Measurements from ENCODE around the gene USP15.

Gene USP15

DNA sequence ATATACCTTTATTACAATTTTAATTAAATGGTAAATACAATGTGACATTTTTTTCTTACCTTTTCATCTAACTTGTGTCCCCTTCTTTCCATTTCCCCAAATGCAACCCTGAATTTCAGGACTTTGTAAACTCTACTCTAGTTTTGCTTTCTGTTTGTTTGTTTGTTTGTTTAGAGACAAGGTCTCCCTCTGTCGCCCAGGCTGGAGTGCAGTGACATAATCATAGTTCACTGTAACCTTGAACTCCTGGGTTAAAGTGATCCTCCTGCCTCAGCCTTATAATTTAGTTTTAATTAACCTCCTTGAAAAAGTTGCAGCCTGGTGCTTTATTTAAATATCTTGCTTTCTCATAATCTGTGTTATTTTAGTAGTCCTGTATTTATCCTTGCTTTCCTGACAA is 147.4 kb downstream of the USP15 start:
- Histone ChIP-seq H3K4me1 (no peaks in the 10 kb centered on the region), H3K4me3 (ENCODE audit: low read depth, low read length) (no peak overlapping the region), H3K36me3 (peaks cover 12% of the 10 kb centered on the region), H3K9me3 (no peaks in the 10 kb centered on the region), H3K27me3 (no peaks in the 10 kb centered on the region)
- no peak for DNase-seq
- TF ChIP-seq, protein P1, sequence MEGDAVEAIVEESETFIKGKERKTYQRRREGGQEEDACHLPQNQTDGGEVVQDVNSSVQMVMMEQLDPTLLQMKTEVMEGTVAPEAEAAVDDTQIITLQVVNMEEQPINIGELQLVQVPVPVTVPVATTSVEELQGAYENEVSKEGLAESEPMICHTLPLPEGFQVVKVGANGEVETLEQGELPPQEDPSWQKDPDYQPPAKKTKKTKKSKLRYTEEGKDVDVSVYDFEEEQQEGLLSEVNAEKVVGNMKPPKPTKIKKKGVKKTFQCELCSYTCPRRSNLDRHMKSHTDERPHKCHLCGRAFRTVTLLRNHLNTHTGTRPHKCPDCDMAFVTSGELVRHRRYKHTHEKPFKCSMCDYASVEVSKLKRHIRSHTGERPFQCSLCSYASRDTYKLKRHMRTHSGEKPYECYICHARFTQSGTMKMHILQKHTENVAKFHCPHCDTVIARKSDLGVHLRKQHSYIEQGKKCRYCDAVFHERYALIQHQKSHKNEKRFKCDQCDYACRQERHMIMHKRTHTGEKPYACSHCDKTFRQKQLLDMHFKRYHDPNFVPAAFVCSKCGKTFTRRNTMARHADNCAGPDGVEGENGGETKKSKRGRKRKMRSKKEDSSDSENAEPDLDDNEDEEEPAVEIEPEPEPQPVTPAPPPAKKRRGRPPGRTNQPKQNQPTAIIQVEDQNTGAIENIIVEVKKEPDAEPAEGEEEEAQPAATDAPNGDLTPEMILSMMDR (IDR thresholded peaks at IDR 0.05; ENCODE audit: low read depth, low read length) = no peak

DNA sequence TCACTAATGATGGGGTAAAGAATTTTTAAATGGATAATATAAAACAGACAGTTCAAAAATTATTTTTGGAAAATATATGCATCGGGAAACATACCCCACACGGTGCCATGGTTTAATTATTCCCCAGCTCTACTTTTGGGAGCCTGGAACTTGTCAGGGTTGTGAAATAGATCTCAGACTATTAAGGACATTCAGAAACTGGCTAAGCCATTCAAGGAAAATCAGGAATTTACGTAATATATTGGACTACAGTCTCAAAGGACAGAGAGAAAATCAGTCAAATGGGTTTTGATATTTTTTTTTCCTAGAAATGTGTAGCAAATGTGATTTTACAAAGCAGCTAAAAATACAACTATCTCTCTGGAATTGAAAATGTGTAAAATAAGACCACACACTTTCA is 148.9 kb downstream of the USP15 start:
- no peak overlapping the region for H3K4me3 ChIP-seq (ENCODE audit: low read depth, low read length)
- TF ChIP-seq, protein P1 (IDR thresholded peaks at IDR 0.05; ENCODE audit: low read depth, low read length) = no peak
- no peak for DNase-seq
- H3K9me3 ChIP-seq = no peaks in the 10 kb centered on the region
- peaks cover 6% of the 10 kb centered on the region for H3K36me3 ChIP-seq
- no peaks in the 10 kb centered on the region for H3K27me3 ChIP-seq
- H3K4me1 ChIP-seq = no peaks in the 10 kb centered on the region

DNA sequence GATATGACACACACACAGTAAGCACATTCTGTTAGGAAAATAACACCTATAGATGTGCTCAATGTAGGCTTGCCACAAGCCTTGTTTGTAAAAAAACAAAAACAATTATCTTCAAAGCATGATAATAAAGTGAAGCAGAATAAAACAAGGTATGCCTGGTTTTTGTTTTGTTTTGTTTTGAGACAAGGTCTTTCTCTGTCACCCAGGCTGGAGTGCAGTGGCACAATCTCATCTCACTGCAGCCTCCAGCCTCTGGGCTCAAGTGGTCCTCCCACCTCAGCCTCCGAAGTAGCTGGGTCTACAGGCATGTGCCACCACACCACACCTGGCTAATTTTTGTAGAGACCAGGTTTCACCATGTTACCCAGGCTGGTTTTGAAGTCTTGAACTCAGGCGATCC is 154.0 kb downstream of the USP15 start:
- Histone ChIP-seq H3K27me3 (no peaks in the 10 kb centered on the region), H3K36me3 (no peaks in the 10 kb centered on the region; the same call in 1 of the 2 replicates), H3K4me1 (no peaks in the 10 kb centered on the region), H3K9me3 (no peaks in the 10 kb centered on the region), H3K4me3 (ENCODE audit: low read depth, low read length) (no peak overlapping the region)
- DNase-seq = no peak
- TF ChIP-seq, protein P1 (IDR thresholded peaks at IDR 0.05; ENCODE audit: low read depth, low read length) = no peak

DNA sequence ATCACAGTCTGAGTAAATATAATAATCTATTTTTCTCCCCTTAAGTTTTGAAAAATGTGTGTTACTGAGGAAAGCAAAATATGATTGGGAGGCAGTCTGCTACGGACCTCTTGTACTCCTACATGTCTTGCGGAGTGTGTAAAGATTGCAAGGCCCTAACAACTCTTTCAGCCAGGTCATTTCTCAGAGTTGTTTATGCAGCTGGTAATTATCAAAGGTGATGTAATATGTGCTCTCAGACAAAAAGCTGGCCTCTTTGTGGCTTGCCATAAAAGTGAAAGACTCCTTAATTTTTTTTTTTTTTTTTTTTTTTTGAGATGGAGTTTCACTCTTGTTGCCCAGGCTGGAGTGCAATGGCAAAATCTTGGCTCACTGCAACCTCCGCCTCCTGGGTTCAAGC is 165.9 kb downstream of the USP15 start:
- no peaks in the 10 kb centered on the region for H3K27me3 ChIP-seq
- no peaks in the 10 kb centered on the region for H3K36me3 ChIP-seq
- H3K4me3 ChIP-seq (ENCODE audit: low read depth, low read length) = no peak overlapping the region
- DNase-seq = no peak
- no peaks in the 10 kb centered on the region for H3K9me3 ChIP-seq
- TF ChIP-seq, protein P1 (IDR thresholded peaks at IDR 0.05; ENCODE audit: low read depth, low read length) = no peak
- H3K4me1 ChIP-seq = no peaks in the 10 kb centered on the region

DNA sequence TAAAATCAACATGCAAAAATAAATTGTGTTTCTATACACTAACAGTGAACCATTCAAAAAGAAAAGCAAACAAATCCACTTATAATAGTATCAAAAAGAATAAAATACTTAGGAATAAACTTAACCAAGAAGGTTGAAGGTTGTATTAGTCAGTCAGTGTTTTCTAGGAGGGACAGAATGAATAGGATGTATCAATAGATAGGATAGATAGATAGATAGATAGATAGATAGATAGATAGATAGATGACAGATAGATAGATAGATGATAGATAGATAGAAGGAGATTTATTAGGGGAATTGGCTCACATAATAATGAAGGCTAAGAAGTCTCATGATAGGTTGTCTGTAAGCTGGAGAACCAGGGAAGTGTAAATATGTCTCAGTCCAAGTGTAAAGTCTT is 169.3 kb downstream of the USP15 start:
- peaks cover 5% of the 10 kb centered on the region; the same call in 1 of the 2 replicates for H3K27me3 ChIP-seq
- TF ChIP-seq, protein P1 (IDR thresholded peaks at IDR 0.05; ENCODE audit: low read depth, low read length) = no peak
- no peaks in the 10 kb centered on the region for H3K4me1 ChIP-seq
- no peak overlapping the region for H3K4me3 ChIP-seq (ENCODE audit: low read depth, low read length)
- no peaks in the 10 kb centered on the region for H3K9me3 ChIP-seq
- H3K36me3 ChIP-seq = no peaks in the 10 kb centered on the region
- DNase-seq = no peak

DNA sequence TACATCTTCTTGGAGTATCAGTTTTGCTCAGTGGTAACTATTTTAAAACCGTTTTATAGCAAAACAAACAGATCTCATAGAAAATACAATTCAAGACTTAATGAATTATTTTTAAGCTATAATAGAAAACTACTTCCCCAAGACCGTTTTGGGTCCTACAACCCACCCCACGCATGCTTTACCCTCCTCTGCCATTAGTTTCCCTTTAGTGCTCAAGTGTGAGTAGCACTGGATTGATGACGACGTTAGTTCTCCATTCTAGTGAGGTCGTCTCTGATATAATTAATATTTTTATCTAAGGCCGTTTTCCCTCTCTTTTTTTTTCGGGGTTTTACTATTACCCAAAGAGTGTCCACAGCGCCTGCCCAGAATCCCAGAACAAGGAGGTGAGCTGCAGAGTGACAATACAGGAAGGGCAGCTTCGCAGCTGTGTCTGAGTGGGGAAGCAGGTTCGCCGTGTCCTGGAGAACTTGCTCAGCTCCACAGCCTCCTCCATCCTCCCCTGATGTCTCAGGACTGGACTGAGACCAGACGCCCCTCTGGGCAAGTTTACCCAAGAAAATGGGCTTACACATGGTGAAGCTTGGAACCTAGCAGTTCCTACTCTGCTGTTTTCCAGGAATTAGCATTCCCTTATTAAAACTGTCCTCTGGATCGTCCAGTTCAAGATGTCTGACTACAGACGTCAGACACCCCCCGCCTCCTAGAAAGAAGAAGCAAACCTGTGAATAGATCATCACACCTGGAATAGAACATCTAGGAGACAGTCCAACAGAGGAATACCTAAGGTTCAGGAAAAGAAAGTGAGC is 174.5 kb downstream of the USP15 start:
- no peaks in the 10 kb centered on the region for H3K36me3 ChIP-seq
- TF ChIP-seq, protein P1 (IDR thresholded peaks at IDR 0.05; ENCODE audit: low read depth, low read length) = no peak
- H3K27me3 ChIP-seq = peaks cover 16% of the 10 kb centered on the region; the same call in 1 of the 2 replicates
- no peaks in the 10 kb centered on the region for H3K9me3 ChIP-seq
- peak; percentile 9 for DNase-seq
- H3K4me1 ChIP-seq = no peaks in the 10 kb centered on the region
- H3K4me3 ChIP-seq (ENCODE audit: low read depth, low read length) = peak overlapping the region; percentile 67

Measured in BE2C (cell line).